ENCODE measurements around the gene ATP5F1D. TPM values are rescaled to one million over a fixed set of nuclear protein-coding genes. Genes with fewer than 3 reads are reported as not detected.

ATP5F1D gene
- total RNA-seq, 1 donor from 2014 or later = 110 TPM

- no peak overlapping the region for H3K4me3 Mint-ChIP-seq (ENCODE audit: unreplicated experiment)
- no peak for DNase-seq (ENCODE audit: low spot score)
- no peak for TF ChIP-seq CTCF (IDR thresholded peaks at IDR 0.05)
- H3K27me3 Mint-ChIP-seq (ENCODE audit: low read depth) = no peaks in the 10 kb centered on the region
- peaks cover 21% of the 10 kb centered on the region for H3K4me1 Mint-ChIP-seq (ENCODE audit: low read depth)
- H3K27ac Mint-ChIP-seq (ENCODE audit: unreplicated experiment) = no peak overlapping the region
- no peaks in the 10 kb centered on the region for H3K9me3 Mint-ChIP-seq (ENCODE audit: low read depth)
- H3K36me3 Mint-ChIP-seq (ENCODE audit: low read depth) = no peaks in the 10 kb centered on the region
Observed at GRCh38 chr19:1219786-1220476, 21.6 kb upstream of the ATP5F1D start.

DNA sequence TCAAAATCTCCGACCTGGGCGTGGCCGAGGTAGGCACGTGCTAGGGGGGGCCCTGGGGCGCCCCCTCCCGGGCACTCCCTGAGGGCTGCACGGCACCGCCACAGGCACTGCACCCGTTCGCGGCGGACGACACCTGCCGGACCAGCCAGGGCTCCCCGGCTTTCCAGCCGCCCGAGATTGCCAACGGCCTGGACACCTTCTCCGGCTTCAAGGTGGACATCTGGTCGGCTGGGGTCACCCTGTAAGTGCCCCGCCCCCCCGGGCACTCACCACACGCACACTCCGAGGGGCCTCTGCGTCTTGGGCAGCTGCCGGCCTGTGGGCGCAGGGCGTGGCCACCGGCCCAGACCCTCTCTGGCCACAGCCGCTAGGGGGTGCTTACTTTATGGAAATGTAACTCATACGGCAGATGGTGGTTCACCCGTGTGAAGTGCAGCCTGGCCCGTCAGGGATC lies 21.0 kb upstream of the ATP5F1D start:
- Mint-ChIP-seq H3K27me3 (ENCODE audit: low read depth) (no peaks in the 10 kb centered on the region), H3K36me3 (ENCODE audit: low read depth) (no peaks in the 10 kb centered on the region), H3K9me3 (ENCODE audit: low read depth) (no peaks in the 10 kb centered on the region), H3K4me1 (ENCODE audit: low read depth) (peaks cover 16% of the 10 kb centered on the region), H3K27ac (ENCODE audit: unreplicated experiment) (no peak overlapping the region), H3K4me3 (ENCODE audit: unreplicated experiment) (no peak overlapping the region)
- no peak for TF ChIP-seq CTCF (IDR thresholded peaks at IDR 0.05)
- no peak for DNase-seq (ENCODE audit: low spot score)

GRCh38 chr19:1220976-1221903 lies 20.3 kb upstream of the ATP5F1D start:
- Mint-ChIP-seq H3K4me3 (ENCODE audit: unreplicated experiment) (no peak overlapping the region), H3K36me3 (ENCODE audit: low read depth) (no peaks in the 10 kb centered on the region), H3K27me3 (ENCODE audit: low read depth) (no peaks in the 10 kb centered on the region), H3K27ac (ENCODE audit: unreplicated experiment) (no peak overlapping the region), H3K4me1 (ENCODE audit: low read depth) (peaks cover 8% of the 10 kb centered on the region), H3K9me3 (ENCODE audit: low read depth) (no peaks in the 10 kb centered on the region)
- peak; percentile 82 for TF ChIP-seq CTCF (IDR thresholded peaks at IDR 0.05)
- no peak for DNase-seq (ENCODE audit: low spot score)

DNA sequence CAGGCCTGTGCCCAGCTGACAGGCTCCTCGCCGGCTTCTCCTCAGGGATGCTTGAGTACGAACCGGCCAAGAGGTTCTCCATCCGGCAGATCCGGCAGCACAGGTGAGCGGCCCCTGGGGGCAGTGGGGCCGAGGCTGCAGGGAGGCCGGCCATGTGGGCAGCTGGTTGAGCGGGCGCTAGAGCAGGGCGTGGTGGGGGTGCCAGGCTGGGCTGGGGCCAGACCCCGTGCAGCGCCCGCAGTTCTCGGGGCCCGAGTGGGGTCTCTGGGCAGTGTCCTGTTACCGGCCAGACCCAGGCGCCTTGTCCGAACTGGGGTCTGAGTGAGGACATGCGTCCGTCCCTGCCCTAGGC lies 19.7 kb upstream of the ATP5F1D start:
- Mint-ChIP-seq H3K27ac (ENCODE audit: unreplicated experiment) (no peak overlapping the region), H3K27me3 (ENCODE audit: low read depth) (no peaks in the 10 kb centered on the region), H3K4me1 (ENCODE audit: low read depth) (peaks cover 4% of the 10 kb centered on the region), H3K4me3 (ENCODE audit: unreplicated experiment) (no peak overlapping the region), H3K36me3 (ENCODE audit: low read depth) (no peaks in the 10 kb centered on the region), H3K9me3 (ENCODE audit: low read depth) (no peaks in the 10 kb centered on the region)
- no peak for DNase-seq (ENCODE audit: low spot score)
- no peak for TF ChIP-seq CTCF (IDR thresholded peaks at IDR 0.05)

GRCh38 chr19:1222394-1222793 lies 19.2 kb upstream of the ATP5F1D start:
- H3K9me3 Mint-ChIP-seq (ENCODE audit: low read depth) = no peaks in the 10 kb centered on the region
- no peak overlapping the region for H3K4me3 Mint-ChIP-seq (ENCODE audit: unreplicated experiment)
- H3K27ac Mint-ChIP-seq (ENCODE audit: unreplicated experiment) = no peak overlapping the region

More at GRCh38 chr19:1222394-1222793, 19.2 kb upstream of the ATP5F1D start:
- Mint-ChIP-seq H3K27me3 (ENCODE audit: low read depth) (no peaks in the 10 kb centered on the region), H3K36me3 (ENCODE audit: low read depth) (no peaks in the 10 kb centered on the region), H3K4me1 (ENCODE audit: low read depth) (no peaks in the 10 kb centered on the region)
- no peak for TF ChIP-seq CTCF (IDR thresholded peaks at IDR 0.05)
- DNase-seq (ENCODE audit: low spot score) = no peak
